HG02798 (cell line): Measurements from ENCODE around the gene GAS2L2.

Experiments
- ATAC-seq: cut with Tn5 transposase; IDR thresholded peaks from one replicate; pipeline ENCODE4 v1.9.1; 2021; ENCODE audit warnings: mild to moderate bottlenecking; ENCODE audit not compliant: unreplicated experiment, poor library complexity

The GAS2L2 gene

GRCh38 chr17:35730400-35731005 is 22.5 kb downstream of the GAS2L2 start:
- no peak for ATAC-seq

GRCh38 chr17:35729405-35729833 is 23.6 kb downstream of the GAS2L2 start:
- no peak for ATAC-seq

GRCh38 chr17:35728551-35728950 is 24.5 kb downstream of the GAS2L2 start:
- ATAC-seq = no peak

- ATAC-seq = no peak
These were observed 25.4 kb downstream of the GAS2L2 start for GRCh38 chr17:35727635-35728034.

- no peak for ATAC-seq
These were observed 26.0 kb downstream of the GAS2L2 start for GRCh38 chr17:35726953-35727460.

- ATAC-seq = no peak
These were observed 26.7 kb downstream of the GAS2L2 start for GRCh38 chr17:35726127-35726952.

- ATAC-seq = no peak
These were observed 27.3 kb downstream of the GAS2L2 start for GRCh38 chr17:35725802-35726126.

GRCh38 chr17:35725058-35725457 is 28.0 kb downstream of the GAS2L2 start:
- no peak for ATAC-seq

GRCh38 chr17:35723735-35724134 is 29.3 kb downstream of the GAS2L2 start:
- ATAC-seq = no peak

GRCh38 chr17:35717475-35717874 is 35.6 kb downstream of the GAS2L2 start:
- ATAC-seq = no peak

GRCh38 chr17:35716897-35717465 is 36.1 kb downstream of the GAS2L2 start:
- ATAC-seq = no peak

GRCh38 chr17:35716173-35716572 is 36.9 kb downstream of the GAS2L2 start:
- ATAC-seq = no peak

GRCh38 chr17:35715416-35715815 is 37.6 kb downstream of the GAS2L2 start:
- no peak for ATAC-seq

GRCh38 chr17:35714988-35715387 is 38.1 kb downstream of the GAS2L2 start:
- no peak for ATAC-seq

- no peak for ATAC-seq
These were observed 39.8 kb downstream of the GAS2L2 start for GRCh38 chr17:35713069-35713728.

- ATAC-seq = no peak
These were observed 42.1 kb downstream of the GAS2L2 start for GRCh38 chr17:35710950-35711349.

GRCh38 chr17:35709874-35710273 is 43.2 kb downstream of the GAS2L2 start:
- no peak for ATAC-seq

GRCh38 chr17:35708951-35709350 is 44.1 kb downstream of the GAS2L2 start:
- ATAC-seq = no peak

- no peak for ATAC-seq
These were observed 44.9 kb downstream of the GAS2L2 start for GRCh38 chr17:35708149-35708548.

GRCh38 chr17:35705705-35706104 is 47.3 kb downstream of the GAS2L2 start:
- ATAC-seq = no peak

GRCh38 chr17:35705230-35705629 is 47.8 kb downstream of the GAS2L2 start:
- ATAC-seq = no peak
